WTC11 (cell line): Measurements from ENCODE around the gene ARIH1.

Experiments used
- CTCF ChIP-seq: fragments of 200-600 bp; IDR thresholded peaks from 2 replicates; pipeline ENCODE4 v1.8.0; 2022; ENCODE audit warnings: antibody characterized with exemption
- ELF4 ChIP-seq: sonication (generic); formaldehyde crosslinking; IDR thresholded peaks from 2 replicates; pipeline ENCODE4 v1.8.1; 2022; ENCODE audit warnings: low read depth, mild to moderate bottlenecking, moderate library complexity, missing genetic modification reagents
- ESRRA ChIP-seq: sonication (generic); formaldehyde crosslinking; IDR thresholded peaks from 2 replicates; pipeline ENCODE4 v1.8.1; 2022; ENCODE audit warnings: mild to moderate bottlenecking, missing genetic modification reagents, borderline replicate concordance
- FOXJ3 ChIP-seq: sonication (generic); formaldehyde crosslinking; IDR thresholded peaks from 2 replicates; pipeline ENCODE4 v1.9.0; 2021; ENCODE audit warnings: missing genetic modification reagents, mild to moderate bottlenecking, borderline replicate concordance
- KAT7 ChIP-seq: sonication (generic); formaldehyde crosslinking; IDR thresholded peaks from 2 replicates; pipeline ENCODE4 v1.8.1; 2023; ENCODE audit warnings: missing genetic modification reagents, mild to moderate bottlenecking, borderline replicate concordance
- MAX ChIP-seq: sonication (generic); formaldehyde crosslinking; IDR thresholded peaks from 2 replicates; pipeline ENCODE4 v1.8.0; 2022; ENCODE audit warnings: mild to moderate bottlenecking, missing genetic modification reagents
- NR3C1 ChIP-seq: sonication (generic); formaldehyde crosslinking; conservative IDR thresholded peaks from 2 replicates; pipeline ENCODE4 v1.8.1; 2023; ENCODE audit warnings: low read depth, mild to moderate bottlenecking, missing genetic modification reagents
- SP1 ChIP-seq: sonication (generic); formaldehyde crosslinking; conservative IDR thresholded peaks from 2 replicates; pipeline ENCODE4 v1.8.1; 2022; ENCODE audit warnings: missing genetic modification reagents
- USF1 ChIP-seq: sonication (generic); formaldehyde crosslinking; IDR thresholded peaks from 2 replicates; pipeline ENCODE4 v1.8.0; 2022; ENCODE audit warnings: mild to moderate bottlenecking, missing genetic modification reagents
- ZNF121 ChIP-seq: sonication (generic); formaldehyde crosslinking; IDR thresholded peaks from 2 replicates; pipeline ENCODE4 v1.8.0; 2023; ENCODE audit warnings: missing genetic modification reagents
- ZNF232 ChIP-seq: sonication (generic); formaldehyde crosslinking; IDR thresholded peaks from 2 replicates; pipeline ENCODE4 v1.8.0; 2022; ENCODE audit warnings: mild to moderate bottlenecking, missing genetic modification reagents
- ZNF423 ChIP-seq: fragments of 250-450 bp; sonication (Bioruptor Pico); IDR thresholded peaks from 2 replicates; pipeline ENCODE4 v2.1.2; 2022; ENCODE audit warnings: mild to moderate bottlenecking, moderate library complexity
- TF ChIP-seq, protein P1 (sequence below): sonication (generic); formaldehyde crosslinking; IDR thresholded peaks from 2 replicates; pipeline ENCODE4 v1.8.1; 2022; ENCODE audit warnings: missing genetic modification reagents, borderline replicate concordance
- TF ChIP-seq, protein P2 (sequence below): sonication (generic); formaldehyde crosslinking; IDR thresholded peaks from 2 replicates; pipeline ENCODE4 v1.8.0; 2022; ENCODE audit warnings: mild to moderate bottlenecking, missing genetic modification reagents

GRCh38 chr15:72614810-72615532 is 140.8 kb downstream of the ARIH1 start:
- TF ChIP-seq CTCF (no peak), USF1 (no peak), SP1 (CRISPR knock-in tag) (no peak), NR3C1 (no peak), MAX (CRISPR knock-in tag) (no peak), ZNF423 (CRISPR knock-in tag) (no peak), ZNF232 (CRISPR knock-in tag) (no peak), FOXJ3 (CRISPR knock-in tag) (no peak), ZNF121 (no peak), ESRRA (CRISPR knock-in tag) (no peak), KAT7 (CRISPR knock-in tag) (no peak), ELF4 (CRISPR knock-in tag) (no peak)
- TF ChIP-seq, protein P1, sequence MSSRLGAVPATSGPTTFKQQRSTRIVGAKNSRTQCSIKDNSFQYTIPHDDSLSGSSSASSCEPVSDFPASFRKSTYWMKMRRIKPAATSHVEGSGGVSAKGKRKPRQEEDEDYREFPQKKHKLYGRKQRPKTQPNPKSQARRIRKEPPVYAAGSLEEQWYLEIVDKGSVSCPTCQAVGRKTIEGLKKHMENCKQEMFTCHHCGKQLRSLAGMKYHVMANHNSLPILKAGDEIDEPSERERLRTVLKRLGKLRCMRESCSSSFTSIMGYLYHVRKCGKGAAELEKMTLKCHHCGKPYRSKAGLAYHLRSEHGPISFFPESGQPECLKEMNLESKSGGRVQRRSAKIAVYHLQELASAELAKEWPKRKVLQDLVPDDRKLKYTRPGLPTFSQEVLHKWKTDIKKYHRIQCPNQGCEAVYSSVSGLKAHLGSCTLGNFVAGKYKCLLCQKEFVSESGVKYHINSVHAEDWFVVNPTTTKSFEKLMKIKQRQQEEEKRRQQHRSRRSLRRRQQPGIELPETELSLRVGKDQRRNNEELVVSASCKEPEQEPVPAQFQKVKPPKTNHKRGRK: no peak
- TF ChIP-seq, protein P2, sequence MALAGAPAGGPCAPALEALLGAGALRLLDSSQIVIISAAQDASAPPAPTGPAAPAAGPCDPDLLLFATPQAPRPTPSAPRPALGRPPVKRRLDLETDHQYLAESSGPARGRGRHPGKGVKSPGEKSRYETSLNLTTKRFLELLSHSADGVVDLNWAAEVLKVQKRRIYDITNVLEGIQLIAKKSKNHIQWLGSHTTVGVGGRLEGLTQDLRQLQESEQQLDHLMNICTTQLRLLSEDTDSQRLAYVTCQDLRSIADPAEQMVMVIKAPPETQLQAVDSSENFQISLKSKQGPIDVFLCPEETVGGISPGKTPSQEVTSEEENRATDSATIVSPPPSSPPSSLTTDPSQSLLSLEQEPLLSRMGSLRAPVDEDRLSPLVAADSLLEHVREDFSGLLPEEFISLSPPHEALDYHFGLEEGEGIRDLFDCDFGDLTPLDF (CRISPR knock-in tag): no peak
